AG04450 (cell line): ENCODE results near the gene IL27RA. TPM values are rescaled to one million over a fixed set of nuclear protein-coding genes. Genes with fewer than 3 reads are reported as not detected.

Experiments
- CTCF ChIA-PET: fragments of 300-600, 350-600 bp; formaldehyde crosslinking; extraction: SDS; loops from one replicate; lab custom pipeline; 2022; ENCODE audit warnings: antibody characterized with exemption, inconsistent platforms; lab: Charles Lee
- POLR2A ChIA-PET: fragments of 350-600 bp; formaldehyde crosslinking; extraction: SDS; loops from one replicate; lab custom pipeline; 2021; ENCODE audit warnings: antibody characterized with exemption, inconsistent platforms; lab: Yijun Ruan, JAX
- DNase-seq: peaks from one replicate; pipeline ENCODE4 v3.0.0-alpha.2; 2011; ENCODE audit warnings: low read depth, low spot score
- H3K27ac ChIP-seq: one replicate; pipeline ENCODE4 v1.5.1; 2012; ENCODE audit warnings: low read depth, low read length, control low read depth
- H3K27me3 ChIP-seq: one replicate; pipeline ENCODE4 v1.6.0; 2012; ENCODE audit warnings: low read length; ENCODE audit not compliant: control insufficient read depth, insufficient read depth
- H3K4me3 ChIP-seq: 2 replicates; pipeline ENCODE4 v1.5.1; 2011; ENCODE audit warnings: mild to moderate bottlenecking, low read depth, low read length, control low read depth
- H3K9me3 ChIP-seq: 2 replicates; pipeline ENCODE4 v1.5.1; 2012; ENCODE audit warnings: low read length; ENCODE audit not compliant: control insufficient read depth, insufficient read depth
- polyA plus RNA-seq: library from polyadenylated mRNA; depleted of rRNA; stranded (reverse); fragments of >200 nt; gene quantifications from 2 replicates; pipeline ENCODE4 v1.2.3, GENCODE V29; 2011
- TF ChIP-seq, protein P1 (sequence below): IDR thresholded peaks from 2 replicates; pipeline ENCODE4 v1.5.1; 2011; ENCODE audit warnings: low read depth, low read length, control low read depth, inconsistent platforms

The IL27RA gene
- polyA plus RNA-seq, 1 experiment = 4.5 TPM

DNA sequence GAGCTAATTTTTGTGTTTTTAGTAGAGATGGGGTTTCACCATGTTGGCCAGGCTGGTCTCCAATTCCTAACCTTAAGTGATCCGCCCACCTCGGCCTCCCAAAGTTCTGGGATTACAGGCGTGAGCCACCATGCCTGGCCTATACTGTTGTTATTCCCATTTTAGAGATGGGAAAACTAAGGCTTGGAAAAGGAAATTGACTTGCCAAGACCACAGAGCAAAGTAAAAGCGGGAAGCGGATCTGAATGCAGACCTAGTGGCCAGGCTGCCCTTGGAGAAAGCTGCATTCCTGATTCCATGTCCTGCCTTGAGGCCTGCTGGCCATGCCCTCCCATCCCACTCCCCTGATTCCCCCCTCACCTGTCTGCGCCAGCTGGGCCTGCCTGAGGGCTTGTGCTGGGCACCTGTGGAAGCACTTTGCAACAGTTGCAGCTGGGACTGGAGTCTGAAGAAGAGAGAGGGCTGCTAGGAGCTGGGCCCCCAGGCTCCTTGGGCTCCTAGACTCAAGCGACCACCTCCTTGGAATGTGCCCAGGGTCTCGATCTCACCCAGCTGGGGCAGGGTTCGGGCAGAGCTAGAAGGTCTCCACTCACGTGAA lies 24.6 kb downstream of the IL27RA start:
- H3K27me3 ChIP-seq = peaks cover 14% of the 10 kb centered on the region
- CTCF ChIA-PET = interaction anchor here (1.3 kb wide), 1 partner anchor 16 kb away, joined by 3 read pairs; no protein-coding TSS in a partner anchor
- H3K27ac ChIP-seq = no peak overlapping the region
- H3K9me3 ChIP-seq = peaks cover 6% of the 10 kb centered on the region
- TF ChIP-seq, protein P1, sequence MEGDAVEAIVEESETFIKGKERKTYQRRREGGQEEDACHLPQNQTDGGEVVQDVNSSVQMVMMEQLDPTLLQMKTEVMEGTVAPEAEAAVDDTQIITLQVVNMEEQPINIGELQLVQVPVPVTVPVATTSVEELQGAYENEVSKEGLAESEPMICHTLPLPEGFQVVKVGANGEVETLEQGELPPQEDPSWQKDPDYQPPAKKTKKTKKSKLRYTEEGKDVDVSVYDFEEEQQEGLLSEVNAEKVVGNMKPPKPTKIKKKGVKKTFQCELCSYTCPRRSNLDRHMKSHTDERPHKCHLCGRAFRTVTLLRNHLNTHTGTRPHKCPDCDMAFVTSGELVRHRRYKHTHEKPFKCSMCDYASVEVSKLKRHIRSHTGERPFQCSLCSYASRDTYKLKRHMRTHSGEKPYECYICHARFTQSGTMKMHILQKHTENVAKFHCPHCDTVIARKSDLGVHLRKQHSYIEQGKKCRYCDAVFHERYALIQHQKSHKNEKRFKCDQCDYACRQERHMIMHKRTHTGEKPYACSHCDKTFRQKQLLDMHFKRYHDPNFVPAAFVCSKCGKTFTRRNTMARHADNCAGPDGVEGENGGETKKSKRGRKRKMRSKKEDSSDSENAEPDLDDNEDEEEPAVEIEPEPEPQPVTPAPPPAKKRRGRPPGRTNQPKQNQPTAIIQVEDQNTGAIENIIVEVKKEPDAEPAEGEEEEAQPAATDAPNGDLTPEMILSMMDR = no peak
- no peak for DNase-seq
- POLR2A ChIA-PET = interaction anchor here (0.5 kb wide), 1 partner anchor 9 kb away, joined by 3 read pairs; no protein-coding TSS in a partner anchor
- no peak overlapping the region for H3K4me3 ChIP-seq

DNA sequence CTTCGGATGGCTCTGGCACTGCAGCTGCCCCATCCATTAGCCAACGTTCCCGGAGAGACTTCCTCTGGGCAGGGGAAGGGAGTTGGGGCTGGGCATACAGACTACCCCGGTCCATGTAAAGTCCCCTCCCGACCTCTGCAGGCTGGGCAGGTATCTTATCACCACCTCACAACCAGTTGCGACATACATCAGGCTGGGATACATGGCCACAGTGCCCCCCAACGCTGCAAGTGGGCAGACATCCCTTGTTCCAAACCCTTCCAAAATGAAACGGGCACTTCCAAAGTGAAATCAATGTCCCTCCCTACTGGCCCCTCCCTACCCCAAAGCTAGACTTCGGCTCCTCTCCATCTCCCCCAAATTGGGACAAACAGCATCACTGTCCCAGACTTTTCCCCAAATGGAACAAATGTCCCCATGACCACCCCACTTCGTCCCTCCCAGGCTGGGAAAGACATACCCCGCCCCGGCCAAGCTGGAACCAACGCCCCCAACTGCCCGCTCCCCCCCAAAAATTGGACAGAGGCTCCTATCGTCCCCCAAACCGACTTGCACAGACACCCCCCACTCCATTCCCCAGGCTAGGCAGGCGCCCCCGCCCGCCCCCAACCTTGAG lies 25.3 kb downstream of the IL27RA start:
- DNase-seq = no peak
- POLR2A ChIA-PET = interaction anchor here (0.6 to 0.9 kb wide), 3 partner anchors 95 to 204 kb away, joined by 3 to 5 read pairs (median 4); no protein-coding TSS in a partner anchor
- Histone ChIP-seq H3K9me3 (peaks cover 6% of the 10 kb centered on the region), H3K4me3 (peak overlapping the region; percentile 47), H3K27ac (no peak overlapping the region), H3K27me3 (peaks cover 14% of the 10 kb centered on the region)
- TF ChIP-seq, protein P1 = no peak
- CTCF ChIA-PET = interaction anchor here (1.0 to 1.3 kb wide), 2 partner anchors 15 to 18 kb away, joined by 3 to 5 read pairs; no protein-coding TSS in a partner anchor

DNA sequence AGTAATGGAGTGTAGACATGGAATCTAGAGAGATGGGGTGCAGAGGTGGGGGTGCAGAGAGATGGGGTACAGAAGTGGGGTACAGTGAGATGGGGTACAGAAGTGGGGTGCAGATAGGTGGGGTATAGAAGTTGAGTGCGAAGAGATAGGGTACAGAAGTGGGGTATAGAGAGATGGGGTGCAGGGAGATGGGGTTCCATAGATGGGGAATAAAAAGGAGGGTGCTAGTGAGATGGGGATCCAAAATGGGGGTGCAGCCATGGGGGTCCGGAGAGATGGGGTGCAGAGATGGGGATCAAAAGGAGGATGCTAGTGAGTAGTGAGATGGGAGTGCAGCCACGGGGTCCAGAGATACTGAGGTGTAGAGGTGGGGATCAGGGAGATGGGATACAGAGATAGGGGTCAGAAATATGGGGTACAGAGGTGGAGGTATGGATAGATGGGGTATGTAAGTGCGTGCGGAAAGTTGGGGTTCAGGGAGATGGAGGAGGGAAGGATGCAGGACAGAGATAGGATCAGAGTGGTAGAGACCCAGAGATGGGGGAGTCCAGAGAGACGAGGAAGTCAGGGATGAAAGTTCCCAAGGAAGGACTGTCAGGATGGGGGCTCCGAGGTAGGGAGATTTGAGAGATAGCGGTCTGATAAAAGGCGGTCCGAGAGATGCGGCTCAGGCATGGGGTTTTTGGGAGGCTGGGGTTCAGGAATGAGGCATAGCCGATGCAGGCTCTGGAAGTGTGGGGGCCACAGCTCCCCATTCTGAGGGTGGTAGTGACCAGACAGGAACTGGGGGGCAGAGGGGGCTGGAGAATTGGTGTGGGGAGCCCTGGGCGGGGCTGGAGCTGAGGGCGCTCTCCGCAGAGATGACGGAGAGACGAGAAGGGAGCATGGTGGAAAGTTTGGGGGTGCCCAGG lies 26.9 kb downstream of the IL27RA start:
- H3K27ac ChIP-seq = no peak overlapping the region
- CTCF ChIA-PET = interaction anchor here (0.6 to 4.2 kb wide), 13 partner anchors 8 to 159 kb away, joined by 3 to 68 read pairs (median 5); partner anchors contain the start of genes MISP3 and RLN3
- peaks cover 3% of the 10 kb centered on the region for H3K9me3 ChIP-seq
- peaks cover 14% of the 10 kb centered on the region for H3K27me3 ChIP-seq
- H3K4me3 ChIP-seq = peak overlapping the region; percentile 25; the same call in 1 of the 2 replicates
- POLR2A ChIA-PET = no interaction called here
- no peak for DNase-seq
- TF ChIP-seq, protein P1 = no peak

DNA sequence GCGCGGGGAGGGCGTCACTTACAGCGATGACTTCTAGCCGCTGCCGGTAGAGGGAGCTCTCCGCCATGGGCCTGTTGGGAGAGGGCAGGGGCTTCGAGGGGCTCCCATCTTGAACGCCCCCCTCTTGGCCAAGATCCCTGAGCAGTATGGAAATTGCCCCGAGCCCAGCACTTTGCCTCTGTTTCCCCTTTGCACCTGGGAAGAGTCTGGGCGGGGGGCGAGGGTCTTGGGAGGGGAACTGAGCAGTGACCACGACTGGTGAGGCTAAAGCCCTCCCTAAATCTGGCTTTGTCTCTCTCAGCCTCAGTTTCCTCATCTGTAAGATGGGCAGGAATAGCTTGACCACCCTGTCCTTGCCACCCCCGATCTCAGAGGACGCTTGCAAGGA lies 27.5 kb downstream of the IL27RA start:
- ChIA-PET CTCF (interaction anchor here (0.6 to 4.2 kb wide), 15 partner anchors 9 to 178 kb away, joined by 3 to 68 read pairs (median 4); partner anchors contain the start of genes ASF1B, MISP3 and RLN3), POLR2A (no interaction called here)
- H3K4me3 ChIP-seq = no peak overlapping the region
- no peak for DNase-seq
- H3K27ac ChIP-seq = no peak overlapping the region
- peaks cover 14% of the 10 kb centered on the region for H3K27me3 ChIP-seq
- TF ChIP-seq, protein P1 = peak; percentile 68
- H3K9me3 ChIP-seq = no peaks in the 10 kb centered on the region
